Measurements from ENCODE around the gene CPT1B.

The CPT1B gene

GRCh38 chr22:50578776-50579310, 616 bp upstream of the CPT1B start:
- Histone ChIP-seq H3K27ac (ENCODE audit: low read depth, low read length) (no peak overlapping the region), H3K9ac (ENCODE audit: low read depth in 1 of 2, low read length in 2 of 2) (no peak overlapping the region), H3K4me3 (ENCODE audit: low read depth in 1 of 2, low read length in 2 of 2) (no peak overlapping the region), H3K36me3 (ENCODE audit: control insufficient read depth in 1 of 2, insufficient read depth in 2 of 2, low read length in 2 of 2) (peaks cover 0 to 22% of the 10 kb centered on the region in 2 donors), H3K4me1 (ENCODE audit: control insufficient read depth in 1 of 2, insufficient read depth in 2 of 2, low read length in 2 of 2) (peaks cover 23 to 30% of the 10 kb centered on the region in 2 donors), H3K27me3 (ENCODE audit: control insufficient read depth in 1 of 2, insufficient read depth in 2 of 2, low read length in 2 of 2) (no peaks in the 10 kb centered on the region), H3K9me3 (ENCODE audit: control insufficient read depth in 1 of 2, low read length in 2 of 2) (no peaks in the 10 kb centered on the region)

DNA sequence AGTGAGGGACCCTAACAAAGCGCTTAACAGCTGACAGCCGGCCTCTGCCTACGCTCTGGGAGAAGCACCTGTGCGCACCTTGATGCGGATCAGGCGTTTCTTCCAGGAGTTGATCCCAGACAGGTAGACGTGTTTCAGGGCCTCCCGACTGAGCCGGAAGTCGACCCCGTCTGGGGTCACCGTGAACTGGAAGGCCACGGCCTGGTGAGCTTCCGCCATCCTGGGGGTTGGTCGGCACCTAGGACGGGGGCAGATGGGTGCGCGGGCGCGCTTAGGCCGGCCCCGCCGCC, 585 bp downstream of the CPT1B start:
- no peak overlapping the region for H3K9ac ChIP-seq (ENCODE audit: low read depth in 1 of 2, low read length in 2 of 2)
- no peak overlapping the region for H3K27ac ChIP-seq (ENCODE audit: low read depth, low read length)
- peaks cover 0 to 29% of the 10 kb centered on the region in 2 donors for H3K36me3 ChIP-seq (ENCODE audit: control insufficient read depth in 1 of 2, insufficient read depth in 2 of 2, low read length in 2 of 2)

GRCh38 chr22:50576806-50577696, 1.2 kb downstream of the CPT1B start:
- Histone ChIP-seq H3K9ac (ENCODE audit: low read depth in 1 of 2, low read length in 2 of 2) (no peak overlapping the region), H3K9me3 (ENCODE audit: control insufficient read depth in 1 of 2, low read length in 2 of 2) (no peaks in the 10 kb centered on the region), H3K36me3 (ENCODE audit: control insufficient read depth in 1 of 2, insufficient read depth in 2 of 2, low read length in 2 of 2) (peaks cover 0 to 30% of the 10 kb centered on the region in 2 donors), H3K27me3 (ENCODE audit: control insufficient read depth in 1 of 2, insufficient read depth in 2 of 2, low read length in 2 of 2) (no peaks in the 10 kb centered on the region), H3K4me1 (ENCODE audit: control insufficient read depth in 1 of 2, insufficient read depth in 2 of 2, low read length in 2 of 2) (peaks cover 17 to 23% of the 10 kb centered on the region in 2 donors), H3K27ac (ENCODE audit: low read depth, low read length) (no peak overlapping the region), H3K4me3 (ENCODE audit: low read depth in 1 of 2, low read length in 2 of 2) (no peak overlapping the region)

More for the DNA sequence above, 585 bp downstream of the CPT1B start:
- peaks cover 17 to 24% of the 10 kb centered on the region in 2 donors for H3K4me1 ChIP-seq (ENCODE audit: control insufficient read depth in 1 of 2, insufficient read depth in 2 of 2, low read length in 2 of 2)
- H3K9me3 ChIP-seq (ENCODE audit: control insufficient read depth in 1 of 2, low read length in 2 of 2): no peaks in the 10 kb centered on the region
- no peaks in the 10 kb centered on the region for H3K27me3 ChIP-seq (ENCODE audit: control insufficient read depth in 1 of 2, insufficient read depth in 2 of 2, low read length in 2 of 2)
- no peak overlapping the region for H3K4me3 ChIP-seq (ENCODE audit: low read depth in 1 of 2, low read length in 2 of 2)

DNA sequence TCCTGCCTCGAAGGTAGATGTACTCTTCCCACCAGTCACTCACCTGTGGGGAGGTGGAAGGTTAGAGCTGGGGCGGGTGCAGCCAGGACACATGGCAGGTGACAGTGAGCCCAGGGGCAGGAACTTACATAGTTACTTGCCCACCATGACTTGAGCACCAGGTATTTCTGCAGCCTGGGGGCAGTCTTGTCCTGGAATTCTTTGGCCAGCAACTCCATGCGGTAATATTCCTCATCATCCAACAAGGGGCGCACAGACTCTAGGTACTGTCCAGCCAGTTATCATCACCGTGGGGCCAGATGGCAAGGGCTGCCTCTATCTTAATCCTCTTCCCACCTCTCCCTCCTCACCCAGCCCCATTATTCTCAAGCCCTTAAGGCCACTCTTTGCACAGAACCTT, 2.2 kb downstream of the CPT1B start:
- peaks cover 2 to 33% of the 10 kb centered on the region in 2 donors for H3K36me3 ChIP-seq (ENCODE audit: control insufficient read depth in 1 of 2, insufficient read depth in 2 of 2, low read length in 2 of 2)
- H3K9ac ChIP-seq (ENCODE audit: low read depth in 1 of 2, low read length in 2 of 2): no peak overlapping the region
- H3K4me3 ChIP-seq (ENCODE audit: low read depth in 1 of 2, low read length in 2 of 2): no peak overlapping the region
- no peaks in the 10 kb centered on the region for H3K27me3 ChIP-seq (ENCODE audit: control insufficient read depth in 1 of 2, insufficient read depth in 2 of 2, low read length in 2 of 2)
- peaks cover 9 to 17% of the 10 kb centered on the region in 2 donors for H3K4me1 ChIP-seq (ENCODE audit: control insufficient read depth in 1 of 2, insufficient read depth in 2 of 2, low read length in 2 of 2)
- no peak overlapping the region for H3K27ac ChIP-seq (ENCODE audit: low read depth, low read length)
- no peaks in the 10 kb centered on the region for H3K9me3 ChIP-seq (ENCODE audit: control insufficient read depth in 1 of 2, low read length in 2 of 2)

DNA sequence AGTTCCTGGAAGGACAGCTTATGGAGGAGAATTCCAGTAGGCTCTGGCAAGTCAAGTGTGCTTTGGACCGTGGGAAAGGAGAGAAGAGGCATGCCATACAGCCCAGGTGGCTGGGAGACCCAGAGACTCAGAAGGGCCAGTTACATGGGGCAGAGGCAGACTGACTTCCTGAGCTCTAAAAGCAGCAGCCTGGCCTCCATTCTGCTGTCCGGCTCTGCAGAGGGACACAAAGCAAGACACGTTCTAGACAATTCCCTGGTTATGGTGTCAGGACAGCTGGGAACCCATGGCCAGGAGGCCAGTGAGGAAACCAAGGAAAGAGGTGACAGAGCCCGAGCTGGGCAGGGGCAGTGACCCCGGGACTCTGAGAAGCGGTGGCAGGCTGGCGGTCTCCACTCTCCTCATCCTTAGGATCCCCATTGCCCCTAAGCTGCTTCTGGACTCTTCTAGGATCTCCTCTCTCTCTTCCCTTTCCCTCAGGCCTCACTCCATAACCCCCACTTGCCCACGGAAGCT, 2.7 kb downstream of the CPT1B start:
- H3K9me3 ChIP-seq (ENCODE audit: control insufficient read depth in 1 of 2, low read length in 2 of 2): no peaks in the 10 kb centered on the region
- no peaks in the 10 kb centered on the region for H3K27me3 ChIP-seq (ENCODE audit: control insufficient read depth in 1 of 2, insufficient read depth in 2 of 2, low read length in 2 of 2)
- peaks cover 8 to 16% of the 10 kb centered on the region in 2 donors for H3K4me1 ChIP-seq (ENCODE audit: control insufficient read depth in 1 of 2, insufficient read depth in 2 of 2, low read length in 2 of 2)
- H3K9ac ChIP-seq (ENCODE audit: low read depth in 1 of 2, low read length in 2 of 2): no peak overlapping the region
- H3K4me3 ChIP-seq (ENCODE audit: low read depth in 1 of 2, low read length in 2 of 2): no peak overlapping the region
- H3K27ac ChIP-seq (ENCODE audit: low read depth, low read length): no peak overlapping the region
- H3K36me3 ChIP-seq (ENCODE audit: control insufficient read depth in 1 of 2, insufficient read depth in 2 of 2, low read length in 2 of 2): peaks cover 5 to 37% of the 10 kb centered on the region in 2 donors

- H3K9ac ChIP-seq (ENCODE audit: low read depth in 1 of 2, low read length in 2 of 2): no peak overlapping the region
- no peaks in the 10 kb centered on the region for H3K9me3 ChIP-seq (ENCODE audit: control insufficient read depth in 1 of 2, low read length in 2 of 2)
- peaks cover 10 to 15% of the 10 kb centered on the region in 2 donors for H3K4me1 ChIP-seq (ENCODE audit: control insufficient read depth in 1 of 2, insufficient read depth in 2 of 2, low read length in 2 of 2)
- H3K27me3 ChIP-seq (ENCODE audit: control insufficient read depth in 1 of 2, insufficient read depth in 2 of 2, low read length in 2 of 2): no peaks in the 10 kb centered on the region
- no peak overlapping the region for H3K27ac ChIP-seq (ENCODE audit: low read depth, low read length)
- no peak overlapping the region for H3K4me3 ChIP-seq (ENCODE audit: low read depth in 1 of 2, low read length in 2 of 2)
- peaks cover 5 to 37% of the 10 kb centered on the region in 2 donors for H3K36me3 ChIP-seq (ENCODE audit: control insufficient read depth in 1 of 2, insufficient read depth in 2 of 2, low read length in 2 of 2)
These were observed 3.9 kb downstream of the CPT1B start for GRCh38 chr22:50574383-50574755.

- Histone ChIP-seq H3K9me3 (ENCODE audit: control insufficient read depth in 1 of 2, low read length in 2 of 2) (no peaks in the 10 kb centered on the region), H3K4me3 (ENCODE audit: low read depth in 1 of 2, low read length in 2 of 2) (no peak overlapping the region), H3K27me3 (ENCODE audit: control insufficient read depth in 1 of 2, insufficient read depth in 2 of 2, low read length in 2 of 2) (no peaks in the 10 kb centered on the region), H3K36me3 (ENCODE audit: control insufficient read depth in 1 of 2, insufficient read depth in 2 of 2, low read length in 2 of 2) (peaks cover 5 to 35% of the 10 kb centered on the region in 2 donors), H3K9ac (ENCODE audit: low read depth in 1 of 2, low read length in 2 of 2) (no peak overlapping the region), H3K4me1 (ENCODE audit: control insufficient read depth in 1 of 2, insufficient read depth in 2 of 2, low read length in 2 of 2) (peaks cover 12 to 15% of the 10 kb centered on the region in 2 donors), H3K27ac (ENCODE audit: low read depth, low read length) (no peak overlapping the region)
These were observed 4.5 kb downstream of the CPT1B start for GRCh38 chr22:50573491-50574382.

GRCh38 chr22:50572965-50573364, 5.3 kb downstream of the CPT1B start:
- H3K36me3 ChIP-seq (ENCODE audit: control insufficient read depth in 1 of 2, insufficient read depth in 2 of 2, low read length in 2 of 2): peaks cover 5 to 34% of the 10 kb centered on the region in 2 donors
- H3K4me1 ChIP-seq (ENCODE audit: control insufficient read depth in 1 of 2, insufficient read depth in 2 of 2, low read length in 2 of 2): peaks cover 11 to 12% of the 10 kb centered on the region in 2 donors
- no peak overlapping the region for H3K27ac ChIP-seq (ENCODE audit: low read depth, low read length)
- H3K27me3 ChIP-seq (ENCODE audit: control insufficient read depth in 1 of 2, insufficient read depth in 2 of 2, low read length in 2 of 2): no peaks in the 10 kb centered on the region
- no peak overlapping the region for H3K4me3 ChIP-seq (ENCODE audit: low read depth in 1 of 2, low read length in 2 of 2)
- no peaks in the 10 kb centered on the region for H3K9me3 ChIP-seq (ENCODE audit: control insufficient read depth in 1 of 2, low read length in 2 of 2)
- H3K9ac ChIP-seq (ENCODE audit: low read depth in 1 of 2, low read length in 2 of 2): no peak overlapping the region

DNA sequence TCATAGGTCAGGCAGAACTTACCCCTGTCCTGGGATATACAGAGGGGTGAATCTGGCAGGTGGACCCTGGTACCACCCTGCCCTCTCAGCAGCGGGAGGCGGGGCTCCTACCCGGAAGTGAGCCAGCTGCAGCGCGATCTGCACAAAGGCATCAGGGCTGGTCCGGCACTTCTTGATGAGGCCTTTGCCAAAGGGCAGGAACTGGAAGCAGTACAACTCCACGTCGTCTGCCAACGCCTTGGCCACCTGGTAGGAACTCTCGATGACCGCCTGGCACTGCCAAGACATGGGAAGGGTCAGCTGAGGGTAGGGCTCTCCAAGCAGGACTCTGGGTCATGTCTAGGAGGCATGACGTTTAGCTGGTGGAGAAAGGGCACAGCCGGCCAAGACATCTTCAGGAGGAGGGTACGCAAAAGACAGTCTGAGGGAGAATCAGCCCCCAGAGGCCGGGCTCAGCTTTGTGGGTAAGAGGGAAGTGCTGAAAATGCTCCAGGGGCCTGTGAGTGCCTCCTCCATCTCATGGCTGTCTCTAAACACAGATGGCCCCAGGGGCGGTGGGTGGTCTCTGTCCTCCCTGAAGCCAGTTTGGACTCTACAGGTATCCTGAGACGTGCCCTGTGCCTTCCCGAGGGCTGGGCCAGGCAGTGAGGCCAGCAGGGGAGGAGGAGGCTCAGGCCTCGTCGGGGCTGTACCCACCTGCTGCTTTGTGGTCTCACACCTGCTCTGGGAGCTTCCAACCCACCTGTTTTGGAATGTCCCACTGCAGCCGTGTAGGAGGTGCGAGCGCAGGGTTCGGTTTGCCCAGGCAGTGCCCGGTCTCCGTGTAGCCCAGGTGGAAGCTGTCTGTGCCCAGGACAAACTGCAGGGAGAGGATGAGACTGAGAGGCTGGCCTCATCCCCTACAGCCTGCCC, 6.7 kb downstream of the CPT1B start:
- H3K9me3 ChIP-seq (ENCODE audit: control insufficient read depth in 1 of 2, low read length in 2 of 2): no peaks in the 10 kb centered on the region
- H3K36me3 ChIP-seq (ENCODE audit: control insufficient read depth in 1 of 2, insufficient read depth in 2 of 2, low read length in 2 of 2): peaks cover 5 to 34% of the 10 kb centered on the region in 2 donors
- H3K27me3 ChIP-seq (ENCODE audit: control insufficient read depth in 1 of 2, insufficient read depth in 2 of 2, low read length in 2 of 2): no peaks in the 10 kb centered on the region
- no peak overlapping the region for H3K4me3 ChIP-seq (ENCODE audit: low read depth in 1 of 2, low read length in 2 of 2)
- no peak overlapping the region for H3K9ac ChIP-seq (ENCODE audit: low read depth in 1 of 2, low read length in 2 of 2)
- H3K4me1 ChIP-seq (ENCODE audit: control insufficient read depth in 1 of 2, insufficient read depth in 2 of 2, low read length in 2 of 2): peaks cover 11 to 12% of the 10 kb centered on the region in 2 donors
- H3K27ac ChIP-seq (ENCODE audit: low read depth, low read length): no peak overlapping the region

Measured in duodenal mucosa (tissue), 2 donors.